Neural cell (in vitro differentiated cells): ENCODE data around the gene DHX16. TPM values are rescaled to one million over a fixed set of nuclear protein-coding genes. Genes with fewer than 3 reads are reported as not detected.

Experiments
- H2AFZ ChIP-seq: fragments of 200-600, 300-800 bp; sonication (generic), shearing (Covaris generic); 2 replicates; pipeline ENCODE4 v1.6.0; 2014; ENCODE audit warnings: low read depth, mild to moderate bottlenecking, antibody characterized with exemption, low read length, moderate library complexity
- H3F3A ChIP-seq: fragments of 200-600 bp; shearing (Covaris generic); 2 replicates; pipeline ENCODE4 v1.6.1; 2016; ENCODE audit warnings: mild to moderate bottlenecking, moderate library complexity, mixed read lengths, antibody characterized with exemption, low read length; ENCODE audit not compliant: insufficient read depth, poor library complexity, severe bottlenecking
- H3K27ac ChIP-seq: fragments of 200-600, 300-800 bp; sonication (generic), shearing (Covaris generic); 2 replicates; pipeline ENCODE4 v1.5.1; 2014; ENCODE audit warnings: mild to moderate bottlenecking, low read length, moderate library complexity
- H3K27me3 ChIP-seq: fragments of 300-800, 200-600 bp; sonication (generic), shearing (Covaris generic); 2 replicates; pipeline ENCODE4 v1.6.0; 2014; ENCODE audit warnings: mild to moderate bottlenecking, low read depth, low read length, moderate library complexity; ENCODE audit not compliant: insufficient read depth
- H3K36me3 ChIP-seq: fragments of 300-800, 200-600 bp; sonication (generic), shearing (Covaris generic); 2 replicates; pipeline ENCODE4 v1.5.1; 2014; ENCODE audit warnings: mild to moderate bottlenecking, antibody characterized with exemption, low read length, moderate library complexity; ENCODE audit not compliant: insufficient read depth
- H3K4me2 ChIP-seq: fragments of 300-800, 200-600 bp; sonication (generic), shearing (Covaris generic); 2 replicates; pipeline ENCODE4 v1.6.0; 2014; ENCODE audit warnings: mild to moderate bottlenecking, low read length
- H3K4me3 ChIP-seq: fragments of 300-800, 200-600 bp; sonication (generic), shearing (Covaris generic); 2 replicates; pipeline ENCODE4 v1.5.1; 2014; ENCODE audit warnings: mild to moderate bottlenecking, low read length, moderate library complexity
- H3K79me2 ChIP-seq: fragments of 200-600 bp; shearing (Covaris generic); replicated peaks from 2 replicates; pipeline ENCODE4 v1.6.0; 2014; ENCODE audit warnings: mild to moderate bottlenecking, low read length, moderate library complexity; ENCODE audit not compliant: insufficient read depth
- H3K9ac ChIP-seq: fragments of 300-800, 200-600 bp; sonication (generic), shearing (Covaris generic); 2 replicates; pipeline ENCODE4 v1.6.1; 2016; ENCODE audit warnings: mild to moderate bottlenecking, low read length, mixed read lengths
- H3K9me2 ChIP-seq: fragments of 200-600 bp; shearing (Covaris generic); 2 replicates; pipeline ENCODE4 v1.6.1; 2016; ENCODE audit warnings: mild to moderate bottlenecking, low read length, mixed read lengths; ENCODE audit not compliant: insufficient read depth
- H3K9me3 ChIP-seq: fragments of 200-600, 300-800 bp; sonication (generic), shearing (Covaris generic); 2 replicates; pipeline ENCODE4 v1.6.1; 2016; ENCODE audit warnings: mild to moderate bottlenecking, mixed run types, low read length, moderate library complexity, mixed read lengths
- H4K20me1 ChIP-seq: fragments of 200-600 bp; shearing (Covaris generic); 2 replicates; pipeline ENCODE4 v1.6.1; 2016; ENCODE audit warnings: mild to moderate bottlenecking, mixed run types; ENCODE audit not compliant: insufficient read depth
- CTCF ChIP-seq: fragments of 450-650 bp; IDR thresholded peaks from 2 replicates; pipeline ENCODE4 v1.5.1; 2014; ENCODE audit warnings: antibody characterized with exemption, mild to moderate bottlenecking, moderate library complexity; ENCODE audit not compliant: poor library complexity, severe bottlenecking
- EP300 ChIP-seq: fragments of 450-650 bp; conservative IDR thresholded peaks from 2 replicates; pipeline ENCODE4 v1.6.1; 2014; ENCODE audit warnings: antibody characterized with exemption, mild to moderate bottlenecking, moderate library complexity; ENCODE audit not compliant: poor library complexity, severe bottlenecking
- EZH2 ChIP-seq: fragments of 200-600, 300-800 bp; shearing (Covaris generic), sonication (generic); IDR thresholded peaks from 2 replicates; pipeline ENCODE4 v1.6.1; 2014; ENCODE audit warnings: antibody characterized with exemption, low read length, borderline replicate concordance, mild to moderate bottlenecking; ENCODE audit not compliant: insufficient read depth, poor library complexity, severe bottlenecking
- MXI1 ChIP-seq: fragments of 450-650 bp; conservative IDR thresholded peaks from 2 replicates; pipeline ENCODE4 v1.6.1; 2014; ENCODE audit warnings: antibody characterized with exemption, mild to moderate bottlenecking; ENCODE audit not compliant: poor library complexity, severe bottlenecking
- POLR2AphosphoS5 ChIP-seq: IDR thresholded peaks from 2 replicates; pipeline ENCODE4 v1.6.1; 2012
- RAD21 ChIP-seq: fragments of 450-650 bp; conservative IDR thresholded peaks from 2 replicates; pipeline ENCODE4 v1.6.1; 2014; ENCODE audit warnings: antibody characterized with exemption, mild to moderate bottlenecking, moderate library complexity
- REST ChIP-seq: IDR thresholded peaks from 2 replicates; pipeline ENCODE4 v1.6.1; 2012; ENCODE audit warnings: borderline replicate concordance
- SMC3 ChIP-seq: fragments of 450-650 bp; conservative IDR thresholded peaks from 2 replicates; pipeline ENCODE4 v1.6.1; 2014; ENCODE audit warnings: antibody characterized with exemption, mild to moderate bottlenecking, moderate library complexity; ENCODE audit not compliant: poor library complexity
- TAF1 ChIP-seq: IDR thresholded peaks from 2 replicates; pipeline ENCODE4 v1.6.1; 2012; ENCODE audit warnings: low read depth
- polyA plus RNA-seq: library from polyadenylated mRNA; depleted of rRNA; stranded (reverse); fragments of >200 nt; gene quantifications from 2 replicates; pipeline ENCODE4 v1.2.3, GENCODE V29; 2014

DHX16 gene
- polyA plus RNA-seq, 1 donor from 2014 or later, result 29.1 TPM

GRCh38 chr6:30647242-30648116, 25.3 kb downstream of the DHX16 start:
- H3K36me3 ChIP-seq, result no peaks in the 10 kb centered on the region
- TF ChIP-seq SMC3 (no peak), POLR2AphosphoS5 (peak; percentile 95), TAF1 (peak; percentile 49), MXI1 (peak; percentile 91), EP300 (no peak), REST (peak; percentile 69), EZH2 (no peak), RAD21 (no peak), CTCF (peak; percentile 20)

DNA sequence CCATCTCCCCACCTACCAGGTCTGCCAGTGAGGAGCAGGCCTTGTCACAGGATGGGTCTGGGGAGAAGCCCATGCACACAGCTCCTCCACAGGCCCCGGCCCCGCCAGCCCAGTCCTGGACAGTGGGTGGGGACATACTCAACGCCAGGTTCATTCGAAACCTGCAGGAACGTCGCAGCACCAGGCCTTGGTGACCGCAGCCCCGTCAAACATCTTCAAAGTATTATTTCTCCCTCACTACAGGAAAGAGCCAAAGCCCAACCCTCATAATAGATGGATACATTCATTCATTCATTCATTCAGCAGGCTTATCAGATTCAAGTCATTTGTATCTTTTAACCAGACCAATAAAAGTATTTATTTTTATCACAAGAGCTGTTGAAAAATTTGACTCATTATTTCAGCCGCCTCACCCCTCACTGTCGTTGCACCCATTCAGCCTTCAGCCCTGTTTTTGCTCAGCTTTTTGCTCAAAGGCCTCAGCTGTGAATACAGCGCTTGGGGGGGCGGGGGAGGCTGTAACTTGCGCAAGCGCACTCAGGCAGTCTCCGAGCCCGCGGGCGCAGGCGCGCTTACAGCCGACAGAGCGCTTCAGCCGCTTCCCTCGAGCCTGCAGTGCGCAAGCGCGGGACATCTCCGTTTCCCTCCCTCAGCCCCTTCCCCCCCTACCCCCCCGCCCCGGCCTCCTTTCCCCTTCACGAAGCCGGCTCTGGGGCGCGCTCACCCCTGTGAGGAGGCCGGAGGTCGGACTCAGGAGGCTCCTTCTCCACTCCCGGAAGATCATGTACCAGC, 26.2 kb downstream of the DHX16 start, which contains the start of gene C6orf136:
C6orf136 (plus strand) TSS at position 684 of the 792 bp plus-strand sequence; CDS start at position 783, 99 bp downstream.
- H2AFZ ChIP-seq, result peak within 1 kb of the TSS; percentile 80
- no peaks in the 10 kb centered on the region for H3K27me3 ChIP-seq
- H3K9ac ChIP-seq, result peak within 1 kb of the TSS; percentile 96
- no peaks in the 10 kb centered on the region for H4K20me1 ChIP-seq
- H3K9me2 ChIP-seq, result no peaks in the 10 kb centered on the region
- H3K4me2 ChIP-seq, result peak within 1 kb of the TSS; percentile 95
- no peaks in the 10 kb centered on the region for H3F3A ChIP-seq
- peak within 1 kb of the TSS; percentile 100 for H3K4me3 ChIP-seq
- H3K9me3 ChIP-seq, result no peaks in the 10 kb centered on the region
- H3K79me2 ChIP-seq, result peaks cover 29% of the 10 kb centered on the region
- peak within 1 kb of the TSS; percentile 95 for H3K27ac ChIP-seq
- H3K36me3 ChIP-seq, result no peaks in the 10 kb centered on the region
- peak; percentile 8 for TF ChIP-seq REST
- no peak for TF ChIP-seq POLR2AphosphoS5

More at GRCh38 chr6:30647242-30648116, 25.3 kb downstream of the DHX16 start:
- Histone ChIP-seq H4K20me1 (no peaks in the 10 kb centered on the region), H3K27ac (peak overlapping the region; percentile 95), H3K4me3 (peak overlapping the region; percentile 100), H3K27me3 (no peaks in the 10 kb centered on the region), H3K9me2 (no peaks in the 10 kb centered on the region), H3K4me2 (peak overlapping the region; percentile 68), H2AFZ (peak overlapping the region; percentile 80), H3K79me2 (peaks cover 29% of the 10 kb centered on the region), H3F3A (no peaks in the 10 kb centered on the region), H3K9ac (peak overlapping the region; percentile 96), H3K9me3 (no peaks in the 10 kb centered on the region)
